Neural cell (in vitro differentiated cells): Measurements from ENCODE around the gene CAPS. TPM values are rescaled to one million over a fixed set of nuclear protein-coding genes. Genes with fewer than 3 reads are reported as not detected.
"Not testable (repeated sequence)": the region's sequence is repeated elsewhere in the genome, so short reads cannot be mapped to it uniquely, and the experiment has no call there.

Experiments used
- H2AFZ ChIP-seq: fragments of 200-600, 300-800 bp; sonication (generic), shearing (Covaris generic); 2 replicates; pipeline ENCODE4 v1.6.0; 2014; ENCODE audit warnings: low read depth, mild to moderate bottlenecking, antibody characterized with exemption, low read length, moderate library complexity
- H3F3A ChIP-seq: fragments of 200-600 bp; shearing (Covaris generic); 2 replicates; pipeline ENCODE4 v1.6.1; 2016; ENCODE audit warnings: mild to moderate bottlenecking, moderate library complexity, mixed read lengths, antibody characterized with exemption, low read length; ENCODE audit not compliant: insufficient read depth, poor library complexity, severe bottlenecking
- H3K27ac ChIP-seq: fragments of 200-600, 300-800 bp; sonication (generic), shearing (Covaris generic); 2 replicates; pipeline ENCODE4 v1.5.1; 2014; ENCODE audit warnings: mild to moderate bottlenecking, low read length, moderate library complexity
- H3K27me3 ChIP-seq: fragments of 300-800, 200-600 bp; sonication (generic), shearing (Covaris generic); 2 replicates; pipeline ENCODE4 v1.6.0; 2014; ENCODE audit warnings: mild to moderate bottlenecking, low read depth, low read length, moderate library complexity; ENCODE audit not compliant: insufficient read depth
- H3K36me3 ChIP-seq: fragments of 300-800, 200-600 bp; sonication (generic), shearing (Covaris generic); 2 replicates; pipeline ENCODE4 v1.5.1; 2014; ENCODE audit warnings: mild to moderate bottlenecking, antibody characterized with exemption, low read length, moderate library complexity; ENCODE audit not compliant: insufficient read depth
- H3K4me2 ChIP-seq: fragments of 300-800, 200-600 bp; sonication (generic), shearing (Covaris generic); 2 replicates; pipeline ENCODE4 v1.6.0; 2014; ENCODE audit warnings: mild to moderate bottlenecking, low read length
- H3K4me3 ChIP-seq: fragments of 300-800, 200-600 bp; sonication (generic), shearing (Covaris generic); 2 replicates; pipeline ENCODE4 v1.5.1; 2014; ENCODE audit warnings: mild to moderate bottlenecking, low read length, moderate library complexity
- H3K79me2 ChIP-seq: fragments of 200-600 bp; shearing (Covaris generic); replicated peaks from 2 replicates; pipeline ENCODE4 v1.6.0; 2014; ENCODE audit warnings: mild to moderate bottlenecking, low read length, moderate library complexity; ENCODE audit not compliant: insufficient read depth
- H3K9ac ChIP-seq: fragments of 300-800, 200-600 bp; sonication (generic), shearing (Covaris generic); 2 replicates; pipeline ENCODE4 v1.6.1; 2016; ENCODE audit warnings: mild to moderate bottlenecking, low read length, mixed read lengths
- H3K9me2 ChIP-seq: fragments of 200-600 bp; shearing (Covaris generic); 2 replicates; pipeline ENCODE4 v1.6.1; 2016; ENCODE audit warnings: mild to moderate bottlenecking, low read length, mixed read lengths; ENCODE audit not compliant: insufficient read depth
- H3K9me3 ChIP-seq: fragments of 200-600, 300-800 bp; sonication (generic), shearing (Covaris generic); 2 replicates; pipeline ENCODE4 v1.6.1; 2016; ENCODE audit warnings: mild to moderate bottlenecking, mixed run types, low read length, moderate library complexity, mixed read lengths
- H4K20me1 ChIP-seq: fragments of 200-600 bp; shearing (Covaris generic); 2 replicates; pipeline ENCODE4 v1.6.1; 2016; ENCODE audit warnings: mild to moderate bottlenecking, mixed run types; ENCODE audit not compliant: insufficient read depth
- CTCF ChIP-seq: fragments of 450-650 bp; IDR thresholded peaks from 2 replicates; pipeline ENCODE4 v1.5.1; 2014; ENCODE audit warnings: antibody characterized with exemption, mild to moderate bottlenecking, moderate library complexity; ENCODE audit not compliant: poor library complexity, severe bottlenecking
- EP300 ChIP-seq: fragments of 450-650 bp; conservative IDR thresholded peaks from 2 replicates; pipeline ENCODE4 v1.6.1; 2014; ENCODE audit warnings: antibody characterized with exemption, mild to moderate bottlenecking, moderate library complexity; ENCODE audit not compliant: poor library complexity, severe bottlenecking
- EZH2 ChIP-seq: fragments of 200-600, 300-800 bp; shearing (Covaris generic), sonication (generic); IDR thresholded peaks from 2 replicates; pipeline ENCODE4 v1.6.1; 2014; ENCODE audit warnings: antibody characterized with exemption, low read length, borderline replicate concordance, mild to moderate bottlenecking; ENCODE audit not compliant: insufficient read depth, poor library complexity, severe bottlenecking
- MXI1 ChIP-seq: fragments of 450-650 bp; conservative IDR thresholded peaks from 2 replicates; pipeline ENCODE4 v1.6.1; 2014; ENCODE audit warnings: antibody characterized with exemption, mild to moderate bottlenecking; ENCODE audit not compliant: poor library complexity, severe bottlenecking
- POLR2AphosphoS5 ChIP-seq: IDR thresholded peaks from 2 replicates; pipeline ENCODE4 v1.6.1; 2012
- RAD21 ChIP-seq: fragments of 450-650 bp; conservative IDR thresholded peaks from 2 replicates; pipeline ENCODE4 v1.6.1; 2014; ENCODE audit warnings: antibody characterized with exemption, mild to moderate bottlenecking, moderate library complexity
- REST ChIP-seq: IDR thresholded peaks from 2 replicates; pipeline ENCODE4 v1.6.1; 2012; ENCODE audit warnings: borderline replicate concordance
- SMC3 ChIP-seq: fragments of 450-650 bp; conservative IDR thresholded peaks from 2 replicates; pipeline ENCODE4 v1.6.1; 2014; ENCODE audit warnings: antibody characterized with exemption, mild to moderate bottlenecking, moderate library complexity; ENCODE audit not compliant: poor library complexity
- TAF1 ChIP-seq: IDR thresholded peaks from 2 replicates; pipeline ENCODE4 v1.6.1; 2012; ENCODE audit warnings: low read depth
- polyA plus RNA-seq: library from polyadenylated mRNA; depleted of rRNA; stranded (reverse); fragments of >200 nt; gene quantifications from 2 replicates; pipeline ENCODE4 v1.2.3, GENCODE V29; 2014

The CAPS gene
- polyA plus RNA-seq, 1 donor from 2014 or later = 10.5 TPM

- no peaks in the 10 kb centered on the region for H3K27me3 ChIP-seq
- H4K20me1 ChIP-seq = peaks cover 4% of the 10 kb centered on the region
- H3K27ac ChIP-seq = no peak overlapping the region
- no peak overlapping the region for H3K4me2 ChIP-seq
- H3K36me3 ChIP-seq = no peaks in the 10 kb centered on the region
- no peaks in the 10 kb centered on the region for H3K9me3 ChIP-seq
- no peak overlapping the region for H3K9ac ChIP-seq
- H3K9me2 ChIP-seq = no peaks in the 10 kb centered on the region
- H2AFZ ChIP-seq = no peak overlapping the region
- peaks cover 57% of the 10 kb centered on the region for H3K79me2 ChIP-seq
- H3F3A ChIP-seq = no peaks in the 10 kb centered on the region
- TF ChIP-seq POLR2AphosphoS5 (no peak), CTCF (no peak), MXI1 (no peak), TAF1 (no peak), SMC3 (no peak), RAD21 (no peak), REST (no peak), EP300 (no peak), EZH2 (no peak)
- H3K4me3 ChIP-seq = no peak overlapping the region
Observed at GRCh38 chr19:5960005-5961001, 46.2 kb downstream of the CAPS start.

GRCh38 chr19:5961641-5961968 is 47.6 kb downstream of the CAPS start:
- not testable (repeated sequence) for H3K27me3 ChIP-seq, H3K36me3 ChIP-seq, H3K4me2 ChIP-seq, H3K9me3 ChIP-seq, H2AFZ ChIP-seq, H3K9me2 ChIP-seq, H3F3A ChIP-seq, H4K20me1 ChIP-seq, H3K9ac ChIP-seq, H3K4me3 ChIP-seq, H3K27ac ChIP-seq
- H3K79me2 ChIP-seq = peaks cover 61% of the 10 kb centered on the region
